ENCODE measurements around the gene PTPRA.

Gene PTPRA

GRCh38 chr20:2840138-2840966, 32.9 kb upstream of the PTPRA start, which contains the start of the genes PCED1A and VPS16:
Gene PCED1A, minus strand, starts transcription at chr20:2840655. Its CDS starts 743 bp downstream, at chr20:2839912.
Gene VPS16, plus strand, starts transcription at chr20:2840745. Its CDS starts 30 bp downstream, at chr20:2840775.
- peak; percentile 99 for ATAC-seq
- Mint-ChIP-seq H3K36me3 (ENCODE audit: low read depth) (peaks cover 20% of the 10 kb centered on the region), H3K27me3 (no peaks in the 10 kb centered on the region), H3K4me3 (peak within 1 kb of the TSS; percentile 90), H3K9me3 (no peaks in the 10 kb centered on the region), H3K27ac (peak within 1 kb of the TSS; percentile 91), H3K4me1 (peaks cover 50% of the 10 kb centered on the region)
- peak; percentile 90 for DNase-seq

- peak; percentile 16 for ATAC-seq
- Mint-ChIP-seq H3K36me3 (ENCODE audit: low read depth) (peaks cover 19% of the 10 kb centered on the region), H3K4me1 (peaks cover 54% of the 10 kb centered on the region), H3K4me3 (peak overlapping the region; percentile 90), H3K9me3 (no peaks in the 10 kb centered on the region), H3K27ac (peak overlapping the region; percentile 74), H3K27me3 (no peaks in the 10 kb centered on the region)
- peak; percentile 59 for DNase-seq
Measured at GRCh38 chr20:2840967-2841531, 32.2 kb upstream of the PTPRA start.

DNA sequence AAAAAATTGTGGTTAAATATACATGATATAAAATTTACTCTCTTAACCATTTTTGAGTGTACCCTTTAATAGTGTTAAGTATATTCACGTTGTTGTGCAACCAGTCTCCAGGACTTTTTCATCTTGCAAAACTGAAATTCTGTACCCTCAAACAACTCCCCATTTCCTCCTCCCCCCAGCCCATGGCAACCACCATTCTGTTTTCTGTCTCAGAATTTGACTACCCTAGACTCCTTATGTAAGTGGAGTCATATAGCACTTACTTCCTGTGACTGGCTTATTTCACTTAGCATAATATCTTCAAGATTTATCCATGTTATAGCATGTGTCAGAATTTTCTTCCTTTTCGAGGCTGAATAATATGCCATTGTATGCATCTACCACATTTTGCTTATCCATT, 27.7 kb upstream of the PTPRA start:
- no peak for DNase-seq
- no peak overlapping the region for H3K4me3 Mint-ChIP-seq
- peaks cover 40% of the 10 kb centered on the region for H3K4me1 Mint-ChIP-seq
- no peak overlapping the region for H3K27ac Mint-ChIP-seq
- no peaks in the 10 kb centered on the region for H3K27me3 Mint-ChIP-seq
- ATAC-seq = no peak
- peaks cover 2% of the 10 kb centered on the region for H3K36me3 Mint-ChIP-seq (ENCODE audit: low read depth)
- H3K9me3 Mint-ChIP-seq = no peaks in the 10 kb centered on the region

DNA sequence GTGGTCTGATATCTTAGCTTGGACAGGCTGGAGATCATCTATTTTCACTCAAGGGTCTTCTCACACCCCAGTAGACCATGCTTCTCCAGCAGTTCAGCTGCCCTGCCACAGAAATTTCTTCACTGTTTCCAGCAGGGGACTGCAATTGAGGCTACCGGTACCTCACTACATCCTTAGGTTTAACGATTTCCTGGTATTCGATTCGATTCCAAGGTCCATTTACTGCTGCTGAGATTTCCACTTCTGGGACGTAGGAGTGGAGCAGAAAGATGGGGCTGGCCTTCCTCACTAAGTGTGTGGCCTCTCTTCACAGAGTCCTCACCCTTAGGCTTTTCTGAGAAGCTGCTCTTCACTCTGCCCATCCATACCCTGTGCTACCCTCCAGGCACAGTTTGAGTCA, 26.6 kb upstream of the PTPRA start:
- Mint-ChIP-seq H3K36me3 (ENCODE audit: low read depth) (peaks cover 2% of the 10 kb centered on the region), H3K4me3 (no peak overlapping the region), H3K27ac (no peak overlapping the region), H3K27me3 (no peaks in the 10 kb centered on the region), H3K9me3 (no peaks in the 10 kb centered on the region), H3K4me1 (peaks cover 34% of the 10 kb centered on the region)
- ATAC-seq (no peak), DNase-seq (no peak)

GRCh38 chr20:2847802-2848201, 25.5 kb upstream of the PTPRA start:
- DNase-seq (no peak), ATAC-seq (no peak)
- peaks cover 44% of the 10 kb centered on the region for H3K4me1 Mint-ChIP-seq
- H3K9me3 Mint-ChIP-seq = no peaks in the 10 kb centered on the region
- peaks cover 2% of the 10 kb centered on the region for H3K36me3 Mint-ChIP-seq (ENCODE audit: low read depth)
- H3K27ac Mint-ChIP-seq = no peak overlapping the region
- H3K27me3 Mint-ChIP-seq = no peaks in the 10 kb centered on the region
- H3K4me3 Mint-ChIP-seq = no peak overlapping the region

DNA sequence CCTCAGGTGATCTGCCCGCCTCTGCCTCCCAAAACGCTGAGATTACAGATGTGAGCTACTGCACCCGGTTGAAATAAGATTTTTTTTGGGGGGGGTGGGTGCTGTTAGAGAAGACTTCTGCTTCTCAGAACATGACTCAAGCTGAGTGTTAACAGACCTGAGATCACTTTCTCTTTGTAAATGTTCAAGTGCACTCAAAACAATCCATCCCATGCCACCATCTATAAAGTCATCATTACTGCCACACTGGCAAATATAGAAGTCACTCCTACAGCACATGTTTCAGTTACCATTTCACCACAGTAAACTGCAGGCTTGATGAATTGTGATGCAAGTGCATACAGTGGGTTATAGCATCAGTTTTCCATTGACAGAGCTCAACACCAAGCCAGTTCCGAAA, 23.8 kb upstream of the PTPRA start:
- Mint-ChIP-seq H3K27me3 (no peaks in the 10 kb centered on the region), H3K9me3 (no peaks in the 10 kb centered on the region), H3K4me3 (no peak overlapping the region), H3K36me3 (ENCODE audit: low read depth) (no peaks in the 10 kb centered on the region), H3K4me1 (peaks cover 33% of the 10 kb centered on the region), H3K27ac (no peak overlapping the region)
- DNase-seq (no peak), ATAC-seq (no peak)

- Mint-ChIP-seq H3K27ac (no peak overlapping the region), H3K4me3 (no peak overlapping the region), H3K36me3 (ENCODE audit: low read depth) (no peaks in the 10 kb centered on the region), H3K4me1 (peaks cover 22% of the 10 kb centered on the region), H3K27me3 (no peaks in the 10 kb centered on the region), H3K9me3 (no peaks in the 10 kb centered on the region)
- DNase-seq (no peak), ATAC-seq (no peak)
Measured at GRCh38 chr20:2851086-2851485, 22.2 kb upstream of the PTPRA start.

GRCh38 chr20:2858591-2858990, 14.7 kb upstream of the PTPRA start:
- no peak for ATAC-seq
- no peaks in the 10 kb centered on the region for H3K9me3 Mint-ChIP-seq
- DNase-seq = no peak
- no peak overlapping the region for H3K27ac Mint-ChIP-seq
- no peaks in the 10 kb centered on the region for H3K4me1 Mint-ChIP-seq
- no peak overlapping the region for H3K4me3 Mint-ChIP-seq
- H3K27me3 Mint-ChIP-seq = no peaks in the 10 kb centered on the region
- H3K36me3 Mint-ChIP-seq (ENCODE audit: low read depth) = peaks cover 8% of the 10 kb centered on the region

GRCh38 chr20:2859330-2860121, 13.8 kb upstream of the PTPRA start:
- H3K9me3 Mint-ChIP-seq = no peaks in the 10 kb centered on the region
- no peaks in the 10 kb centered on the region for H3K27me3 Mint-ChIP-seq
- H3K4me1 Mint-ChIP-seq = peaks cover 2% of the 10 kb centered on the region
- DNase-seq (no peak), ATAC-seq (no peak)
- peaks cover 8% of the 10 kb centered on the region for H3K36me3 Mint-ChIP-seq (ENCODE audit: low read depth)
- no peak overlapping the region for H3K4me3 Mint-ChIP-seq
- H3K27ac Mint-ChIP-seq = no peak overlapping the region

GRCh38 chr20:2864626-2865025, 8.7 kb upstream of the PTPRA start:
- ATAC-seq (no peak), DNase-seq (no peak)
- Mint-ChIP-seq H3K4me1 (peaks cover 46% of the 10 kb centered on the region), H3K9me3 (no peaks in the 10 kb centered on the region), H3K27me3 (no peaks in the 10 kb centered on the region), H3K36me3 (ENCODE audit: low read depth) (peaks cover 10% of the 10 kb centered on the region), H3K4me3 (no peak overlapping the region), H3K27ac (peak overlapping the region; percentile 31)

- H3K4me1 Mint-ChIP-seq = peaks cover 46% of the 10 kb centered on the region
- ATAC-seq = no peak
- no peak overlapping the region for H3K4me3 Mint-ChIP-seq
- peaks cover 10% of the 10 kb centered on the region for H3K36me3 Mint-ChIP-seq (ENCODE audit: low read depth)
- peak overlapping the region; percentile 81 for H3K27ac Mint-ChIP-seq
- H3K9me3 Mint-ChIP-seq = no peaks in the 10 kb centered on the region
- no peak for DNase-seq
- no peaks in the 10 kb centered on the region for H3K27me3 Mint-ChIP-seq
Measured at GRCh38 chr20:2865101-2865500, 8.2 kb upstream of the PTPRA start.

- H3K4me3 Mint-ChIP-seq = peak overlapping the region; percentile 27
Measured at GRCh38 chr20:2865630-2866029, 7.7 kb upstream of the PTPRA start.

DNA sequence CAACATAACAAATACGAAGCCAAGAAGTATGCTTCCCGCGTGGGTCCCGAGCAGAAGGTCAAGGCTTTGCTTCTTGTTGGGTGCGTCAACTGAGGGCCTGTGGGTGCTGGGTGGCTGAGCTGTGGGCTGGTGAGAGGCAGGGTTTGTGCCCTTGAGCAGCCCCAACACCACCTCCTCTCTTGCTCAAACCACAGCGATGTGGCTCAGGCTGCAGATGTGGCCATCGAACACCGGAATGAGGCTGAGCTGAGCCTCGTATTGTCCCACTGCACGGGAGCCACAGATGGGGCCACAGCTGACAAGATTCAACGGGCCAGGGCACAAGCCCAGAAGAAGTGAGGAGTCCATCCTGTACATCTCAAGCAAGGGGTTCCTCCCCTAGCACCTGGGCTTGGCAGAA, 7.0 kb upstream of the PTPRA start:
- Mint-ChIP-seq H3K4me3 (peak overlapping the region; percentile 27), H3K36me3 (ENCODE audit: low read depth) (peaks cover 5% of the 10 kb centered on the region), H3K27ac (peak overlapping the region; percentile 81), H3K4me1 (peaks cover 58% of the 10 kb centered on the region), H3K9me3 (no peaks in the 10 kb centered on the region), H3K27me3 (no peaks in the 10 kb centered on the region)
- peak; percentile 51 for DNase-seq
- ATAC-seq = peak; percentile 34

More at GRCh38 chr20:2865630-2866029, 7.7 kb upstream of the PTPRA start:
- Mint-ChIP-seq H3K27me3 (no peaks in the 10 kb centered on the region), H3K9me3 (no peaks in the 10 kb centered on the region), H3K4me1 (peaks cover 51% of the 10 kb centered on the region), H3K27ac (peak overlapping the region; percentile 81), H3K36me3 (ENCODE audit: low read depth) (peaks cover 10% of the 10 kb centered on the region)
- peak; percentile 77 for DNase-seq
- peak; percentile 95 for ATAC-seq

- Mint-ChIP-seq H3K27me3 (no peaks in the 10 kb centered on the region), H3K36me3 (ENCODE audit: low read depth) (peaks cover 2% of the 10 kb centered on the region), H3K9me3 (no peaks in the 10 kb centered on the region), H3K4me3 (no peak overlapping the region), H3K27ac (peak overlapping the region; percentile 81), H3K4me1 (peaks cover 65% of the 10 kb centered on the region)
- ATAC-seq (no peak), DNase-seq (no peak)
Measured at GRCh38 chr20:2867081-2867864, 6.0 kb upstream of the PTPRA start.
